Activated naive CD4-positive, alpha-beta T cell (primary cell): Measurements from ENCODE around the gene RBM47.
"Not testable (repeated sequence)": the region's sequence is repeated elsewhere in the genome, so short reads cannot be mapped to it uniquely, and the experiment has no call there.

Experiments
- DNase-seq, 4 experiments: peaks; one replicate each; lab custom pipeline; 2025; lab: John Stamatoyannopoulos, UW

The RBM47 gene

DNA sequence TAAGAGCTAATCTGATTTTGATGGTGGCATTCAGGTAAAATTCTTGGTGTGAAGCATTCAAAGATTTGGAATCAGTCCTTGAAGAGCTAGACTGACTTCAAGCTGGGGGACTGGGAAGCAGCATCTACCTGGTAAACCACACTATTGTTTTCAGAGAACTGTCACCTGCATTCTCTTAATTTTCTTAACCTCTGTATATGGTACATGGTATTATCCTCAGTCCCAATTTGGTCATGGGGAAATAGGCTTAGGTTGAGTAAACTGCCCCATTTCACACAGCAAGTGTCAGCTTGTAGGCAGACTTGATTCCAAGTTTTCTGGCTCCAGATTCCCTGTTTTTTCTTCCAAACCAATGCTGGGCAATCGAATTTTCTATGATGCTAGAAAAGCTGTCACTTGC, 190.1 kb downstream of the RBM47 start:
- DNase-seq, result no peak

DNA sequence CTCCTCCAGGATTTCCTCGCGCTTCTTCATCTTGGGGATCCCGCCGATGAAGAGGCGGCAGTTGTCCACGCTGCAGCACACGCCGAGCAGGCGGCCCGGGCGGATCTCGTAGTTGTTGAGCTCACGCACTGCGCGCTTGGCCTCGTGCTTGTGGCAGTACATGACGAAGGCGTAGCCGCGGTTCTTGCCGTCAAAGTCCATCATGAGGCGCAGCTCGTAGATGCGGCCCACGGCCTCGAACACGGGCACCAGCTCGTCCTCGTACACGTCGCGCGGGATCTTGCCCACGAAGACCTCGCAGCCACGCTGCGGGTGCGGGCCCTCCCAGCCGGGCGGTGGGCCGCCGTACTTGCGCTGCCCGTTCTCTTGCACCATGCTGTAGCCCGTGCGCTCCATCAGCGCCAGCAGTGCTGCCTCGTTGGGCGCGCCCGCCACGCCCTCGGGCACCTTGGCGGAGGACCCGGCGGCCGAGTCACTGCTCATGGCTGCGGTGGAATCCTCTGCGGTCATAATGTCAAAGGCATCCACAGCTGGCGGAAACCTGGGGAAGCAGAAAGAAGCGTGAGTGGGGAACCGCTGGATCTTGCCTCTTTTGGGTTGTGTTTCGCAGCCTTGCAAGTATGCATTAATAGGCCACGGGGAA, 191.2 kb downstream of the RBM47 start:
- no peak for DNase-seq

DNA sequence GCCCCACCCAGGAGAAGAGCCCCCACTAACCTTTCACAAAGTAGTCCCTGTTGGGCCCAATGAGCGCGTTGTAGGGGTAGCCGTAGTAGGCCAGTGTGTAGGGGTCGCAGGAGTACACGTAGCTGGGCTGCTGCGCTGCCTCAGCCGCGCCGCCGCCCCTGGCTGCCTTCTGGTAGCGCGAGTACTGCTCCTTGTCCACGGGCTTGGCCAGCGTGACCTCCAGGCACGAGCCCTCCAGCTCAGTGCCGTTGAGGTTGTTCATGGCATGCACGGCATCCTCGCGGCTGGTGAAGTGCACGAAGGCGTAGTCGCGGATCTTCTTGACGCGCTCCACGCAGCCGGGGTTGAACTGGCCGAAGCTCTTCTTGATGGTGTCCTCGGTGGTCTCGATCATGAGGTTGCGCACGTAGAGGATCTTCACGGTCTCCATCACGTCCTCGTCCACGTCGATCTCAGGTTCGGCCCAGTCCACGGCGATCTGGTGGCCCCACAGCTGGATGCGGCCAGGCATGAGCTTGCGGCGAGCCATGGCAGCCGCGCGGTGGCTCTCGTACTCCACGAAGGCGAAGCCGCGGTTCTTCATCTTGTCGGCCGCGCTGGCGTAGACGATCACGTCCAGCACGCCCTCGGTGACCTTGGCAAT, 191.8 kb downstream of the RBM47 start:
- DNase-seq, result no peak

DNA sequence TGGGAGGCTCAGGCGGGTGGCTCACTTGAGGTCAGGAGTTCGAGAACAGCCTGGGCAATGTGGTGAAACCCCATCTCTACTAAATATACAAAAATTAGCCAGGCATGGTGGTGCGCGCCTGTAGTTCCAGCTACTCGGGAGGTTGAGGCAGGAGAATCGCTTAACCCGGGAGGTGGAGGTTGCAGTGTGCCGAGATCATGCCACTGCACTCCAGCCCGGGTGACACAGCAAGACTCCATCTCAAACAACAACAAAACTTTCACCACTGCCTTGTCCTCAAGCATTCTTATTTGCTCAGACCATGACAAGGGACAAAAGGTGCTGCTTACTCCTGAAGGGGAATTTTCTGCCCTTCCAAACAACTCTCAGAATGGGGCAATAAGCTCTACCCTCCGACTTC, 194.4 kb downstream of the RBM47 start:
- not testable (repeated sequence) for DNase-seq

DNA sequence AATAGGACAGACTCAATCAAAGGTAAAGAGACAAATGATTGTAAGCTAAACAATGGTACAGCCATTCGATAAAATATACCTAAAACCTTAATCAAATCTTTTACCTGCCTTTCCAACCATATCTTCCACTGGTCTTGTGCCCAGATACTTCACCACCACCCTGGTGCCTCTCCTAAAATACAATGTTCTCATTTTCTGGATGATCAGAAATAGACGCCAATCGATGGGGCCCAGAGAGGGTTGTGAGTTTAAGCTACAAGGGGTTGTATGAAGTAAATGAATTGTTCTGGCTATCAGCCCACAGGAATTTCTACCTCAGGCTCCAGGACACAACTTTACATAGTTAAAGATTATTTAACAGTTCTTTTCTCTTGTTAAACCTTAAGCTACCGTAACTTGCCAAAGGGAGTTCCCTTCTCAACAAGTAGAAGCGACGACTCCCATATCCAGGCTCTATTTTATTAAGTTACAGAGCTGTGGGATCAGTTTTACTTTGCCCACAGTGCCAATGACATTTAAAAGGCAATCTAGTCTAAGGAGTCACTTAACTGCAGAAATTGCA, 195.5 kb downstream of the RBM47 start:
- no peak for DNase-seq

DNA sequence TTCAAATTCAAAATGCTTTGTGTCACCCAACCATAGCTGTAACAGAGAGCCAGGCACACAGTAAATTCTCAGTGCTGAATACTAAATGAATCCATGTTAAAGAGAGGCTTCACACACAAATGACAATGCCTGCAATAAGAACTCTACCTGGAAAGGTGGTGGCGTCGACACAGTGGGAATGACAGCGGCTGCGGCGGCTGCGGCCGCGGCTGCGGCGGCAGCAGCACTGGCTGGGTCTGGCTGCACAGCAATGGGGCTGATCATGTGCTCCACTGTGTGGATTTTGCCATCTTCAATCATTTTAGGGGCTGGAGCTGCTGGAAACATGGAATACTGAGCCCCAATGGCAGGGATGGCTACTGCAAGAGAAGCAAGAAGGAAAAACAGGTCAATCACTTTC, 197.2 kb downstream of the RBM47 start:
- no peak for DNase-seq

DNA sequence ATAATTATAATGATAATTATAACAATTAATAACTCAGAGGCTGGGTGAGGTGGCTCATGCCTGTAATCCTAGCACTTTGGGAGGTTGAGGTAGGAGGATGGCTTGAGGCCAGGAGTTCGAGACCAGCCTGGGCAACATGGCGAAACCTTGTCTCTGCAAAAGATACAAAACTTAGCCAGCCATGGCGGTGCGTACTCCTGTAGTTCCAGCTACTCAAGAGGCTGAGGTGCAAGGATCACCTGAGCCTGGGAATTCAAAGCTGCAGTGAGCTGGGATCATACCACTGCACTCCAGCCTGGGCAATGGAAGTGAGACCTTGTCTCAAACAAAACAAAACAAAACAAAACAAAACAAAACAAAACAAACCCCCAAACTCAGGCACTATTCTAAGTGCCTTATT, 201.8 kb downstream of the RBM47 start:
- not testable (repeated sequence) for DNase-seq

DNA sequence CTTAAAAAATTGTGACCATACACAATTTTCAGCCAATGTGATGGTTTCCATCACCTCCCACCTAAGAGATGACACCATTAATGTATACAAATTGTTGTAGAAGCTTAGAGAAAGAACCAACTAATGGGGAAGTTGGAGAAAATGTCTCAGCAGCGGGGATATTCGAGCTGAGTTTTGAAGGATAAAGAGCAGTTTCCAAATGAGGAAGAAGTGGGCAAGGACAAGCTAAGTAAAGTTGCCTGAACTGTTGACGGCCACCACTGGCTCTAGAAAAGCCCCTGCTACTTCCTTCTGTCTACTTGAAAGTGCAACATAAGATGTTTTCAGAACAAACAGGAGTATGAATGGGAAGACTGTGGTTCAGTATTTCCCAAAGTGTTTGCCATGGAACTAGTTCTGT, 202.5 kb downstream of the RBM47 start:
- DNase-seq, result no peak

DNA sequence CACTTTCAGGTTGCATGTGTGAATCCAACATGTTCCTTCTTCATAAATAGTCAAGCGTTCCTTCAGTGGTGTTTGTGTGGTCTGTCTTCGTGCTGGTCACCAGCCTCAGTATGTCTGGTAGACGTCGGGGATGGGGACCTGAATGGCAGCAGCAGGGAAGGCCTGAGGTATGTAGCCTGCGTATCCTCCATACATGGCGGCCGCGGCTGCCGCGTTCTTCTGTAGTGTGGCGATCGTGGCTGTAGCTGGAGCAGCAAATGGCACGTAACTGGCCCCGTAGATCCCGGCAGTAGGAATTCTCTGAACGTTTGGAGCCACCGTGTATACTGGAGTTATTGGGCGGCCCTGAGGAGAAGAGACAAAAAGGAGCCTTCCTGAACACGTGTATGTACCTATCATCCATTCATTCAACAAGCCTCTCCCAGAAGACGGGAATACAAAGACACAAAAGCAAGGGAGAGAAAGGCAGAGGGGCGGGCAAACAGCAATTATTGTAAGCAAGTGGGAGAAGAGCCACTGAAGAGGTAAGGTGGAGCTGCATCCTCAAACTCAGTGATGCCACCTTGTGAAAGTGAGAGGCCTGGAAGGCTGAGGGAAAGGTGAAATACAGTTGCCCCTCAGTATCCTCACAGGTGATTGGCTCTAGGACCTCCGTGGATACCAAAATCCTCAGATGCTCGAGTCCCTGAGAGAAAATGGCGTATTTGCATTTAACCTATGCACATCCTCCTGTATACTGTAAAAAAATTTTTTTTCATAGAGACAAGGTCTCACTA, 203.7 kb downstream of the RBM47 start:
- no peak for DNase-seq

DNA sequence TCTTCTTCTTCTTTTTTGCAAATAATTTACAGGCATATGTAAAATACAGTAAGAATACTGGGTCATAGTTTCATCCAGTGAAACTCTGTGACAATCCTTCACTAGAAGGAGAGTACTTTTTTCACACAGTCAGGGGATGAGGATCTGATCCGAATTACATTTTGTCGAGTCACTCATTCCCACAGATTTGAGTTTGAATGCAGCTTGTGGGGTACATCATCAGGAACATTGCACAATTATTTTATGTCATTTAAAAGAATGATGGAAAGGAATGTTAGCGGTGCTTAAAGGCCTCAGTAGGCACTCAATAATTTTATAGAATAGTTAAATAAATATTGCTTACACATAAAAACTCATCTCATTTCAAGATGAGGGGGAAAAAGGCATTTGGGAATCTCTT, 205.9 kb downstream of the RBM47 start:
- DNase-seq, result no peak

DNA sequence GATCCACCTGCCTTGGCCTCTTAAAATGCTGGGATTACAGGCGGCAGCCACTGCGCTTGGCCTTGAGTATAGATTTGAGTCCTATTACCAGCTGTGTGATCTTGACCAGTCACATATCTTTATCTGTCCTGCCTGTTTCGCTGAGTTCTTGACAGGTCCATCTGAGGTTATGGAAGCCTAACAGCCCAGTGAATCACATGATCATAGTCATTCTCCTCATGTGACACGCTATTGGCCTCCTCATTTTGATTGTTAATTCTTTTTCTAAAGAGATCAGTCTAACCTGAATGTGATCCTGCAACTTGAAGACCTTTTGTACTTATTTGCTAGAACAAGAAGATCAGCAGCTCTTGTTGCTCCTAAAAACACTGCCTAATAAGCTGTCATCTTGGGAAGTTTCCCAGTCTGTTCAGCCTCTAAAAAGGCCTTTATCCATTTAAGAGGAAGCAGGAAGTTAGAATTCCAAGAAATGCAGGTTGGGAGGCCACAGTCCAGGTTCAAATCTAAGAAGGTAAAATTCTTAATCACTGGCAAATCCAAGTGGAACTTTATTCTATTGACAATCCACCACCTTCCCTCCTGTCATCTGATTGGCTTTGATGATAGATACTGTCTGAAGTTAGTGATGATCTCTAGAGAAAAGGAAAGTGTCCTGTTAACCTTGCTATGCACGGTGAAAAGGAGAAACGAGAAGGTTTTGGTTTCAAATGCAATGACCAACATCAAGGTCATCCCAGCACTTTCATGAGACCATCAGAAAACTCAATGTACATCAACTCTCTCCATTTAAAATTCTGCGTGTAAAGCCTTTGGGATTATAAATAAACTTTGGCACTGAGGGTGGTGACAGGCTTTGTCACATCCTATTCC, 207.6 kb downstream of the RBM47 start:
- DNase-seq, result no peak

DNA sequence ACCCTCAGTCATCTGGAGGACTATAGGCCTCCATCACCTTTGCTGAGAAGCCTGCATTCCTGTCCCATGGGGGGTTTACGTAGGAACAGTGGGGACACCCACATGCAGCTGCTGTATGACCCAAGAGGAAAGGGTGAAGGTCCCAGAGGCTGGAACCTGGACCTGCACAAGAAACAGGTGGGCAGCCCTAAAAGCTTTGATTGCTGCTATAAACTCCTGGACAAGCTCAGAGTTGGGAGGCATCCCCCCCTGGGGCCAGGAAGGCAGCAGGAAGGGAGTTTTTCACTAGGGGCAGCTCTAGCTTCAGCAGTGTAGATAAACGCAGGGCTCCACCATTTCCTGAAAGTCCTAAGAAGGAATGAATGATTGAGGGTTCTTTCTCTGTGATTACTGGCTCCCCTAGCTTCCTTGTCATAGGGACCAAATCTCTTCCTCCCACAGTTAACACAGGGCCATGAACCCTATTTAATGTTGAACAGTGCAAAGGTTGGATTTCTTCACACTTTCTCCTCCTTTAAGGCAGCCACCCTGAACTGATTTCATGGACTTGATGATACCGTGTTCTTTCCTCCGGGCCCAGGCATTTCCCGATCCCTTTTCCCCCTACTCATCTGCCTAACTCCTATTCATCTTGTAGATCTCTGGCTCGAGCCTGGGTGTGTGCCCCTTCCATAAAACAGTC, 210.3 kb downstream of the RBM47 start:
- DNase-seq, result no peak

DNA sequence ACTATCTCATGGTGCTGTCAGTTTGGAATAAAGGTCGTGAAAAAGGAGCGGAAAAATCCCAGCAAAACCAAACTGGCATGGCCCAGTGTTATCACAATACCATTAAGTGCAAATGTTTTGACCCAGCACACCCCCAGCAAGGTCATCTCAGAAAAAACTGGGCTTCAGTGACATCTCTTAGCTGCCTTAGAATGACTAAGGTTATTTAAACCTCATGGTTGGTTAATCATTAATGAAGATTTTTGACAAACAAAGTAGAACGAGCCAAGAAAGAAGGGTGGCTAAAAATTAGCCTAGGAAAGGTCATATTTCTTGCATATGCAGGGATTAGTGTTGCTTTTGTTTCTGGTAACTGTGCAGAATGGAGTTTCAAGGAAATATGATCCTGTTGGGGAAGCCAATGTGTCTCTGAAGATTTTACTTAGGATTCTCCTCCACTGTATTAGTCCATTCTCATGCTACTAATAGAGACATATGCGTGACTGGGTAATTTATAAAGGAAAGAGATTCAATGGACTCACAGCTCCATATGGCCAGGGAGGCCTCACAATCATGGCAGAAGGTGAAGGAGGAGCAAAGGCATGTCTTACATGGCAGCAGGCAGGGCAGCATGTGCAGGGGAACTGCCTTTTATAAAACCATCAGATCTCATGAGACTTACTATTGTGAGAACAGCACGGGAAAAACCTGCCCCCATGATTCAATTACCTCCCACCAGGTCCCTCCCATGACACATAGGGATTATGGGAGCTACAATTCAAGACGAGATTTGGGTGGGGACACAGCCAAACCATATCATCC, 211.0 kb downstream of the RBM47 start:
- DNase-seq, result no peak

DNA sequence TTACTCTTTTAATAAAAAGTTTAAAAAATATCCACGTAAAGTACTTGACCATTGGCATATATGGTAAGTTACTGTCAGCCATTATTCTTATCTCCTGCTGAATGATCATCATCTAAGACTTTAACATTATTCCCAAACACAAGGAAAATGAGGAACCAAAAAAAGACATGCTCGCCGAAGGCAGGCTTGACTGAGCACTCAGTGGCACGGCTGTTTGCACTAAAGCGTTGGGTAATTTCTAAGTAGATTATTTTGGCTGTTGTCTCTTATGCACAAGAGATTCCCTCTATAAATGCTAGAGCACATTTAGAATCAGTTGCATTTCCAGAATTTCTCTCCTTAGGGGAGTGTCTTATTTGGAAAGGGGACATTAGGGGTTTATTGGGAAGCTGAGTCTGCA, 211.7 kb downstream of the RBM47 start:
- no peak for DNase-seq

DNA sequence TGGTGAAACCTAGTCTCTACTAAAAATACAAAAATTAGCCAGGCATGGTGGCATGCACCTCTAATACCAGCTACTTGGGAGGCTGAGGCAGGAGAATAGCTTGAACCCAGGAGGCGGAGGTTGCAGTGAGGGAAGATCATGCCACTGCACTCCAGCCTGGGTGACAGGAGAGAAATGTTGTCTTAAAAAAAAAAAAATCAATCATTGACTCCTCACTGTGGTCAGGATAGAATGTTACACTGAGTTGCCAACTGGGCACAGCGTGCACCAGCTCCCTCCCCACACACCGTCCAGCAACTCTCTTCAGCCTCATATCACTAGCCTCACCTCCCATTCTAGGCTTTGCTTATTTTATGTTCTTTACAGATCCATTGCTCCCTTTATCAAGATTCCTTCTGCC, 215.0 kb downstream of the RBM47 start:
- DNase-seq, result no peak

DNA sequence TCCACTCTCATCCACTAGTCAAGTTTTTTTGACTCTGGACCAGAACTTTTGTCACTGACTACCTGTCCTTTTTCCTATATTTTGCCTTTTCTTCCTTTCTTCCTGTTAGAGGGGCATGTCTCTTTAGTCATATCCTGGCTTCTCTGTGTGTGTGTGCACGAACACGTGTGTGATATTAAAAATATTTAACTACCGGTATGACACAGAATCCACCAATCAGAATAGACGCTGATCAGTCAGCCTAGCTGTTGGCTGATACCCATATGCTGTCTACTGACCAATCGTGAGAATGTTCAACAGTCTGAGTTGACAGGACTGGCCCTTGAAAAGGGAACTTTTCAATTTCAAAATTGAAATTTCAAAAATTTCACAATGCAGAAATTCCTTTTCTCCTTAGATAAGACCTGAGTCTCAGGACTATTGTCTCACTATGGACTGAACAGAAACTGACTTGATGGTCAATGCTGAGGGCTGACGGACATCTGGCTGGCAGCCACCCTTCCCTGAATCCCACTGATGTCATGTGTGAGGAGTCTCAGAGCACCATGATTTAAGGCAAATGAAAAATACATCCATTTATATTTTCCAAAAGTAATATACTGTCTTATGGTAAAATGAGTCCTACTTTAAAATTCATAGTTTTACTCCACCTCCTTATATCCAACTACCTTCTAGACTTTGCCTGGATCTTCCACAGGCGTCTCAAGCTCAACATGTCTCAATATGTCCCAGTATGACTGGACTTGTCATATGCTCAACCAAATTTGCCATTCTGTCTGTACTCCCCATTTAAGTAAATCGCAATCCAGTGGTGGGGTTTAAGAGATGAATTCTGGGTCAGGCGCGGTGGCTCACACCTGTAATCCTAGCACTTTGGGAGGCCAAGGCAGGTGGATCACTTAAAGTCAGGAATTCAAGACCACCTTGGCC, 216.5 kb downstream of the RBM47 start:
- no peak for DNase-seq

DNA sequence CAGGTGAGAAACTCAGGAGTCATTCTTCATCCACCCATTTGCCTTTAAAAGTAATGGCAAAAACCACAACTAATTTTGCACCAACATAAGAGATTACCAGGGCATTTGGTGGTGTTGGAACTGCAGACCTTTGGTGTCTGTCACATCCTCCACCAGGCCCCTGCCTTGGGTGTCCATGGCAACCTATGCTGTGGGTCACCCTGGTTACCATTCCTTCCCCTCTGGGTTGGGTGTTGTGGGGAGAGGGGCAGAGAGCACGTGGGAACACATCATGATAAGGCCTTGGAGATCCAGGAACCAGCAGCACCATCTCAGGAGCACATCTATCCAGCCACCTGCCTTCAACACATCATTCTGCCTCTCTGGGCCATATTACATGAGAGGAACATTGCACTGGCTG, 217.3 kb downstream of the RBM47 start:
- DNase-seq, result no peak

DNA sequence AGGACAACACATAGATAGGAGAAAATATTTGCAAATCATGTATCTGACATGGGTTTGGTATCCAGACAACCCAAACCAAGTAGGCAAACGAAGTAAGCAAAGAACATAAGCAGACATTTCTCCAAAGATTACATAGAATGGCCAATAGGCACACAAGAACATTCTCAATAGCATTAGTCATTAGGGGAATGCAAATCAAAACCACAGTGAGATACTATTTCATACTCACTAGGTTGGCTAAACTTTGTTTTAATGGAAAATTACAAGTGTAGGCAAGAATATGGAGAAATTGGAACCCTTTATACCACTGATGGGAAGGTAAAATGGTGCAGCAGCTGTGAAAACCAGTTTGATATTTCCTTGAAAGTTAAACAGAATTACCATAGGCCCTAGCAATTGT, 219.8 kb downstream of the RBM47 start:
- no peak for DNase-seq

DNA sequence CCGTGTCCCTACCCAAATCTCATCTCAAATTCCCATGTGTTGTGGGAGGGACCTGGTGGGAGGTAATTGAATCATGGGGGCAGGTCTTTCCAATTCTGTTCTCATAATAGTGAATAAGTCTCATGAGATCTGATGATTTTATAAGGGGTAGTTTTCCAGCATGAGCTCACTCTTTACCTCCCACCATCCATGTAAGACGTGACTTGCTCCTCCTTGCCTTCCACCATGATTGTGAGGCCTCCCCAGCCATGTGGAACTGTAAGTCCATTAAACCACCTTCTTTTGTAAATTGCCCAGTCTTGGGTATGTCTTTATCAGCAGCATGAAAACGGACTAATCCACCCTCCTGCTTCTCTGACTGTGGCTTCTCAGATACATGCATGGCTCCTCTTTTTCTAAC, 222.2 kb downstream of the RBM47 start:
- not testable (repeated sequence) for DNase-seq

DNA sequence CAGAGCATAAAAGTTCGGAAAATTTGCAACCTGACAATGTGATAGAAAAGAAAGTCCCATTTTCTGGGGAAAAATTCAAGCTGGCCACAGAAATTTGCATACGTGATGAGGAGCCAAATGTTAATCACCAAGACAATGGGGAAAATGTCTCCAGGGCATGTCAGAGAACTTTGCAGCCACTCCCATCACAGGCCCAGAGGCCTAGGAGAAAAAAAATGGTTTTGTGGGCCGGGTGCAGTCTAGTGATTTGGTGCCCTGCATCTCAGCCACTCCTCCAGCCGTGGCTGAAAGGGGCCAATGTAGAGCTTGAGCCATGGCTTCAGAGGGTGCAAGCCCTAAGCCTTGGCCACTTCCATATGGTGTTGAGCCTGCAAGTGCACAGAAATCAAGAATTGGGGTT, 223.3 kb downstream of the RBM47 start:
- no peak for DNase-seq
